SU-DHL-6 (cell line): ENCODE results near the gene MED27.
A peak's percentile ranks its signal among the peaks of the same experiment; 100 is the strongest.

Experiments used
- H2AFZ ChIP-seq: fragments of 200-600 bp; sonication (generic); 2 replicates; pipeline ENCODE4 v1.6.1; 2014; ENCODE audit warnings: low read depth, mild to moderate bottlenecking, moderate library complexity, mixed read lengths, antibody characterized with exemption, low read length; ENCODE audit not compliant: severe bottlenecking
- H3F3A ChIP-seq: fragments of 200-600 bp; shearing (Covaris generic); 2 replicates; pipeline ENCODE4 v1.6.0; 2016; ENCODE audit warnings: antibody characterized with exemption, mild to moderate bottlenecking; ENCODE audit not compliant: insufficient read depth
- H3K27ac ChIP-seq: fragments of 200-600 bp; sonication (generic); 2 replicates; pipeline ENCODE4 v1.5.1; 2016; ENCODE audit warnings: low read depth, mild to moderate bottlenecking, low read length, moderate library complexity, mixed read lengths
- H3K27me3 ChIP-seq: fragments of 200-600 bp; sonication (generic), shearing (Covaris generic); 2 replicates; pipeline ENCODE4 v1.6.0; 2014; ENCODE audit warnings: mild to moderate bottlenecking, low read length
- H3K36me3 ChIP-seq: fragments of 200-600 bp; sonication (generic); 2 replicates; pipeline ENCODE4 v1.6.1; 2014; ENCODE audit warnings: mild to moderate bottlenecking, low read length, mixed read lengths
- H3K4me2 ChIP-seq: fragments of 300-600, 200-600 bp; shearing (Covaris generic), sonication (generic); 2 replicates; pipeline ENCODE4 v1.6.0; 2014; ENCODE audit warnings: low read length, low read depth, mild to moderate bottlenecking; ENCODE audit not compliant: poor library complexity, severe bottlenecking
- H3K4me3 ChIP-seq: fragments of 200-600 bp; sonication (generic); 2 replicates; pipeline ENCODE4 v1.5.1; 2014; ENCODE audit warnings: antibody characterized with exemption, low read length, mild to moderate bottlenecking, mixed read lengths; ENCODE audit not compliant: insufficient read depth, poor library complexity, severe bottlenecking
- H3K79me2 ChIP-seq: fragments of 200-600 bp; sonication (generic); 2 replicates; pipeline ENCODE4 v1.6.1; 2014; ENCODE audit warnings: mild to moderate bottlenecking, low read length, moderate library complexity; ENCODE audit not compliant: insufficient read depth
- H3K9ac ChIP-seq: fragments of 200-600 bp; sonication (generic); 2 replicates; pipeline ENCODE4 v1.7.0; 2014; ENCODE audit warnings: mild to moderate bottlenecking, low read length
- H3K9me2 ChIP-seq: fragments of 200-600 bp; sonication (generic); replicated peaks from 2 replicates; pipeline ENCODE4 v1.6.1; 2014; ENCODE audit warnings: low read length; ENCODE audit not compliant: insufficient read depth
- H3K9me3 ChIP-seq: fragments of 200-600 bp; sonication (generic); 2 replicates; pipeline ENCODE4 v1.6.1; 2014; ENCODE audit warnings: low read length, mixed read lengths; ENCODE audit not compliant: insufficient read depth
- H4K20me1 ChIP-seq: fragments of 200-600 bp; sonication (generic); 2 replicates; pipeline ENCODE4 v1.6.1; 2014; ENCODE audit warnings: low read depth, mild to moderate bottlenecking, antibody characterized with exemption, low read length, moderate library complexity, mixed read lengths
- CTCF ChIP-seq: fragments of 200-600 bp; sonication (generic); IDR thresholded peaks from one replicate; pipeline ENCODE4 v1.5.1; 2017; ENCODE audit warnings: antibody characterized with exemption, mild to moderate bottlenecking, low read length, moderate library complexity; ENCODE audit not compliant: insufficient read depth, poor library complexity, severe bottlenecking
- EZH2phosphoT487 ChIP-seq: fragments of 200-600 bp; sonication (generic), shearing (Covaris generic); conservative IDR thresholded peaks from 2 replicates; pipeline ENCODE4 v1.6.1; 2018; ENCODE audit warnings: mild to moderate bottlenecking, antibody characterized with exemption, low read length, moderate library complexity, mixed read lengths

MED27 gene

GRCh38 chr9:131959887-131960286, 119.8 kb downstream of the MED27 start:
- Histone ChIP-seq H3K9me2 (no peaks in the 10 kb centered on the region), H2AFZ (no peak overlapping the region), H3K4me2 (no peak overlapping the region), H3K4me3 (no peak overlapping the region), H3F3A (no peaks in the 10 kb centered on the region), H4K20me1 (no peaks in the 10 kb centered on the region), H3K79me2 (no peaks in the 10 kb centered on the region), H3K9me3 (no peaks in the 10 kb centered on the region), H3K36me3 (no peaks in the 10 kb centered on the region), H3K9ac (no peak overlapping the region), H3K27me3 (no peaks in the 10 kb centered on the region), H3K27ac (no peak overlapping the region)
- TF ChIP-seq CTCF = no peak
- no peak for TF ChIP-seq EZH2phosphoT487

GRCh38 chr9:131959056-131959455, 120.6 kb downstream of the MED27 start:
- TF ChIP-seq EZH2phosphoT487 (no peak), CTCF (no peak)
- H3K9ac ChIP-seq = no peak overlapping the region
- H3F3A ChIP-seq = no peaks in the 10 kb centered on the region
- H3K4me3 ChIP-seq = no peak overlapping the region
- H3K4me2 ChIP-seq = no peak overlapping the region
- H3K9me2 ChIP-seq = no peaks in the 10 kb centered on the region
- H3K9me3 ChIP-seq = no peaks in the 10 kb centered on the region
- no peaks in the 10 kb centered on the region for H3K79me2 ChIP-seq
- no peak overlapping the region for H2AFZ ChIP-seq
- H4K20me1 ChIP-seq = no peaks in the 10 kb centered on the region
- no peaks in the 10 kb centered on the region for H3K36me3 ChIP-seq
- H3K27ac ChIP-seq = no peak overlapping the region
- H3K27me3 ChIP-seq = no peaks in the 10 kb centered on the region

- TF ChIP-seq CTCF (peak; percentile 21), EZH2phosphoT487 (no peak)
- H3K27me3 ChIP-seq = no peaks in the 10 kb centered on the region
- no peak overlapping the region for H3K27ac ChIP-seq
- no peak overlapping the region for H3K4me2 ChIP-seq
- no peaks in the 10 kb centered on the region for H3K9me2 ChIP-seq
- H3K9ac ChIP-seq = no peak overlapping the region
- H2AFZ ChIP-seq = no peak overlapping the region
- no peaks in the 10 kb centered on the region for H3K36me3 ChIP-seq
- no peaks in the 10 kb centered on the region for H4K20me1 ChIP-seq
- H3K9me3 ChIP-seq = no peaks in the 10 kb centered on the region
- no peaks in the 10 kb centered on the region for H3F3A ChIP-seq
- no peaks in the 10 kb centered on the region for H3K79me2 ChIP-seq
- no peak overlapping the region for H3K4me3 ChIP-seq
These were observed 125.4 kb downstream of the MED27 start for GRCh38 chr9:131954299-131954698.
